ENCODE data around the gene KCNQ1. TPM values are rescaled to one million over a fixed set of nuclear protein-coding genes. Genes with fewer than 3 reads are reported as not detected.
A peak's percentile ranks its signal among the peaks of the same experiment; 100 is the strongest.

The KCNQ1 gene
- total RNA-seq, 4 donors from 2014 or later: 0.89 to 2.2 (median 1.3) TPM

GRCh38 chr11:2754008-2754407, 309.2 kb downstream of the KCNQ1 start:
- H3K4me3 ChIP-seq: no peak overlapping the region
- H3K36me3 ChIP-seq: no peaks in the 10 kb centered on the region
- TF ChIP-seq EP300 (IDR thresholded peaks at IDR 0.05): no peak
- H3K27me3 ChIP-seq: peaks cover 8% of the 10 kb centered on the region
- peak in 1 of 2 donors; percentile 20 for DNase-seq (ENCODE audit: low spot score in 2 of 2)
- H3K27ac ChIP-seq: no peak overlapping the region
- 81% methylated on average over 2 of the region's 2 CpGs for WGBS
- no peaks in the 10 kb centered on the region for H3K4me1 ChIP-seq
- H3K9me3 ChIP-seq: no peaks in the 10 kb centered on the region

- H3K9me3 ChIP-seq: no peaks in the 10 kb centered on the region
- no peaks in the 10 kb centered on the region for H3K4me1 ChIP-seq
- peak in 1 of 2 donors; percentile 14 for DNase-seq (ENCODE audit: low spot score in 2 of 2)
- no peak overlapping the region for H3K4me3 ChIP-seq
- no peaks in the 10 kb centered on the region for H3K36me3 ChIP-seq
- no peak for TF ChIP-seq CTCF (IDR thresholded peaks at IDR 0.05)
- TF ChIP-seq POLR2A (IDR thresholded peaks at IDR 0.05): no peak
- TF ChIP-seq POLR2AphosphoS5 (IDR thresholded peaks at IDR 0.05): no peak
- TF ChIP-seq EP300 (IDR thresholded peaks at IDR 0.05): no peak
- H3K27ac ChIP-seq: no peak overlapping the region
- 91% methylated on average over 8 of the region's 8 CpGs for WGBS
- H3K27me3 ChIP-seq: peaks cover 8% of the 10 kb centered on the region
These were observed 310.3 kb downstream of the KCNQ1 start for GRCh38 chr11:2755071-2755470.

- H3K27me3 ChIP-seq: no peaks in the 10 kb centered on the region
- H3K9me3 ChIP-seq: no peaks in the 10 kb centered on the region
- 91% methylated on average over 14 of the region's 14 CpGs for WGBS
- peak; percentile 26 to 43 for DNase-seq (ENCODE audit: low spot score in 2 of 2)
- TF ChIP-seq EP300 (IDR thresholded peaks at IDR 0.05): no peak
- TF ChIP-seq CTCF (IDR thresholded peaks at IDR 0.05): no peak
- no peak for TF ChIP-seq POLR2A (IDR thresholded peaks at IDR 0.05)
- no peak for TF ChIP-seq POLR2AphosphoS5 (IDR thresholded peaks at IDR 0.05)
- H3K4me1 ChIP-seq: no peaks in the 10 kb centered on the region
- H3K27ac ChIP-seq: no peak overlapping the region
- no peaks in the 10 kb centered on the region for H3K36me3 ChIP-seq
- H3K4me3 ChIP-seq: no peak overlapping the region
These were observed 313.9 kb downstream of the KCNQ1 start for GRCh38 chr11:2758751-2759150.

GRCh38 chr11:2759228-2760195, 314.7 kb downstream of the KCNQ1 start:
- H3K9me3 ChIP-seq: no peaks in the 10 kb centered on the region

GRCh38 chr11:2760196-2760871, 315.5 kb downstream of the KCNQ1 start:
- Histone ChIP-seq H3K27ac (no peak overlapping the region), H3K36me3 (no peaks in the 10 kb centered on the region), H3K4me1 (no peaks in the 10 kb centered on the region), H3K27me3 (no peaks in the 10 kb centered on the region), H3K9me3 (no peaks in the 10 kb centered on the region), H3K4me3 (no peak overlapping the region)
- WGBS: 86% methylated on average over 16 of the region's 20 CpGs
- no peak for TF ChIP-seq CTCF (IDR thresholded peaks at IDR 0.05)
- TF ChIP-seq POLR2AphosphoS5 (IDR thresholded peaks at IDR 0.05): no peak
- TF ChIP-seq POLR2A (IDR thresholded peaks at IDR 0.05): no peak
- no peak for TF ChIP-seq EP300 (IDR thresholded peaks at IDR 0.05)
- DNase-seq (ENCODE audit: low spot score in 2 of 2): peak; percentile 46 to 75

More at GRCh38 chr11:2759228-2760195, 314.7 kb downstream of the KCNQ1 start:
- H3K4me3 ChIP-seq: no peak overlapping the region
- TF ChIP-seq EP300 (IDR thresholded peaks at IDR 0.05) (no peak), POLR2A (IDR thresholded peaks at IDR 0.05) (no peak), CTCF (IDR thresholded peaks at IDR 0.05) (no peak), POLR2AphosphoS5 (IDR thresholded peaks at IDR 0.05) (no peak)
- H3K4me1 ChIP-seq: no peaks in the 10 kb centered on the region
- WGBS: 94% methylated on average over 15 of the region's 17 CpGs
- H3K36me3 ChIP-seq: no peaks in the 10 kb centered on the region
- no peaks in the 10 kb centered on the region for H3K27me3 ChIP-seq
- no peak overlapping the region for H3K27ac ChIP-seq
- peak; percentile 49 to 59 for DNase-seq (ENCODE audit: low spot score in 2 of 2)
